CD14-positive monocyte (primary cell): Measurements from ENCODE around the gene BACH2. TPM values are rescaled to one million over a fixed set of nuclear protein-coding genes. Genes with fewer than 3 reads are reported as not detected.
"Not testable (repeated sequence)": the region's sequence is repeated elsewhere in the genome, so short reads cannot be mapped to it uniquely, and the experiment has no call there.

ENCODE experiments used
- DNase-seq, 3 donors: peaks; one replicate each; pipeline ENCODE4 v3.0.0-alpha.2; 2011 to 2022
- H2AFZ ChIP-seq: 2 replicates; pipeline ENCODE4 v1.6.0; 2012; ENCODE audit warnings: mild to moderate bottlenecking, low read depth, low read length, inconsistent platforms; ENCODE audit not compliant: insufficient read depth, poor library complexity, severe bottlenecking
- H3K27ac ChIP-seq, 2 donors: 1 replicate in 1 of 2; 2 replicates in 1 of 2; pipeline ENCODE4 v1.5.1; 2012 to 2013; ENCODE audit warnings: low read length in 2 of 2, control low read depth in 1 of 2, inconsistent platforms in 1 of 2, low read depth in 1 of 2, mild to moderate bottlenecking in 1 of 2
- H3K27me3 ChIP-seq, 2 donors: one replicate each; pipeline versions ENCODE4 v1.6.0 to v1.6.1; 2011 to 2013; ENCODE audit warnings: low read length in 2 of 2; ENCODE audit not compliant: control insufficient read depth in 2 of 2, insufficient read depth in 2 of 2
- H3K36me3 ChIP-seq, 2 donors: replicated peaks in 1 of 2; 1 replicate in 1 of 2; 2 replicates in 1 of 2; pipeline versions ENCODE4 v1.5.1 to v1.6.1; 2012 to 2013; ENCODE audit warnings: low read length in 2 of 2, control low read depth in 1 of 2, inconsistent platforms in 1 of 2, mild to moderate bottlenecking in 1 of 2; ENCODE audit not compliant: insufficient read depth in 2 of 2, control insufficient read depth in 1 of 2
- H3K4me1 ChIP-seq, 2 donors: 1 replicate in 1 of 2; 2 replicates in 1 of 2; pipeline versions ENCODE4 v1.5.1 to v1.6.1; 2012 to 2013; ENCODE audit warnings: low read length in 2 of 2, control low read depth in 1 of 2, inconsistent platforms in 1 of 2, mild to moderate bottlenecking in 1 of 2, moderate library complexity in 1 of 2; ENCODE audit not compliant: insufficient read depth in 2 of 2, control insufficient read depth in 1 of 2
- H3K4me2 ChIP-seq: replicated peaks from 2 replicates; pipeline ENCODE3; 2012; ENCODE audit warnings: low read length, moderate library complexity, mild to moderate bottlenecking; ENCODE audit not compliant: poor library complexity, severe bottlenecking; ENCODE audit errors: extremely low read depth
- H3K4me3 ChIP-seq, 3 experiments: fragments of 200-600 bp in 1 of 3; sonication (generic) in 1 of 3; replicated peaks in 1 of 3; 1 replicate in 2 of 3; 2 replicates in 1 of 3; pipeline ENCODE4 v1.5.1; 2011 to 2013; ENCODE audit warnings: low read length in 3 of 3, mild to moderate bottlenecking in 3 of 3, control low read depth in 2 of 3, low read depth in 2 of 3, inconsistent platforms in 1 of 3, moderate library complexity in 1 of 3
- H3K79me2 ChIP-seq: 2 replicates; pipeline ENCODE4 v1.6.0; 2012; ENCODE audit warnings: mild to moderate bottlenecking, control low read depth, inconsistent platforms, low read length, moderate library complexity; ENCODE audit not compliant: insufficient read depth
- H3K9ac ChIP-seq: 2 replicates; pipeline ENCODE4 v1.6.0; 2017; ENCODE audit warnings: low read length, mild to moderate bottlenecking; ENCODE audit not compliant: insufficient read depth, poor library complexity, severe bottlenecking
- H3K9me3 ChIP-seq, 2 donors: replicated peaks in 1 of 2; 1 replicate in 1 of 2; 2 replicates in 1 of 2; pipeline versions ENCODE4 v1.5.1 to v1.6.1; 2012 to 2013; ENCODE audit warnings: low read length in 2 of 2, control low read depth in 1 of 2; ENCODE audit not compliant: control insufficient read depth in 1 of 2, insufficient read depth in 1 of 2
- H4K20me1 ChIP-seq: 2 replicates; pipeline ENCODE4 v1.6.0; 2012; ENCODE audit warnings: mild to moderate bottlenecking, low read length, control low read depth, moderate library complexity; ENCODE audit not compliant: insufficient read depth
- H3K27ac Mint-ChIP-seq, 7 donors: one replicate each; pipeline ENCODE4 v1.8.0; 2020; ENCODE audit warnings: mild to moderate bottlenecking in 7 of 7, mixed read lengths in 7 of 7, moderate library complexity in 6 of 7, inconsistent platforms in 2 of 7
- H3K27me3 Mint-ChIP-seq, 3 donors: one replicate each; pipeline ENCODE4 v1.8.0; 2021 to 2022; ENCODE audit warnings: low read depth in 3 of 3, mild to moderate bottlenecking in 3 of 3, mixed read lengths in 3 of 3, moderate library complexity in 3 of 3, inconsistent platforms in 1 of 3
- H3K36me3 Mint-ChIP-seq, 2 donors: one replicate each; pipeline ENCODE4 v1.8.0; 2020; ENCODE audit warnings: mixed read lengths in 2 of 2, inconsistent platforms in 1 of 2, mild to moderate bottlenecking in 1 of 2
- H3K4me1 Mint-ChIP-seq: one replicate; pipeline ENCODE4 v1.8.0; 2020; ENCODE audit warnings: mild to moderate bottlenecking, mixed read lengths
- H3K4me3 Mint-ChIP-seq, 2 donors: one replicate each; pipeline ENCODE4 v1.8.0; 2020; ENCODE audit warnings: mild to moderate bottlenecking in 2 of 2, mixed read lengths in 2 of 2, moderate library complexity in 1 of 2
- H3K9me3 Mint-ChIP-seq, 7 donors: one replicate each; pipeline ENCODE4 v1.8.0; 2020 to 2022; ENCODE audit warnings: mixed read lengths in 7 of 7, mild to moderate bottlenecking in 6 of 7, moderate library complexity in 6 of 7, inconsistent platforms in 2 of 7
- WGBS: methylation state at CpG from one replicate; pipeline ENCODE4 v1.1.5; 2013; ENCODE audit warnings: missing lambda C conversion rate; ENCODE audit not compliant: insufficient coverage; 5-methylcytosine and 5-hydroxymethylcytosine counted together
- intact Hi-C, 2 donors: fragments of 100-400 bp; cut with micrococcal nuclease; formaldehyde crosslinking; loops; one replicate each; pipeline versions ENCODE4 v1.15.0 to v1.15.1; 2023
- polyA plus RNA-seq, 3 donors: library from polyadenylated mRNA; depleted of rRNA in 1 of 3; unstranded in 2 of 3; stranded (reverse) in 1 of 3; fragments of 300-500 nt in 2 of 3; fragments of >200 nt in 1 of 3; fragmentation: Illumina TruSeq in 2 of 3; gene quantifications; 1 replicate in 2 of 3; 2 replicates in 1 of 3; pipeline ENCODE4 v1.2.3, GENCODE V29; 2012 to 2021
- TF ChIP-seq, protein P1 (sequence below): fragments of 200-600 bp; IDR thresholded peaks from one replicate; pipeline ENCODE4 v1.8.0; 2022; ENCODE audit warnings: antibody characterized with exemption, mild to moderate bottlenecking

The BACH2 gene
- polyA plus RNA-seq, 3 donors = 0.04 to 0.09 (median 0.05) TPM

DNA sequence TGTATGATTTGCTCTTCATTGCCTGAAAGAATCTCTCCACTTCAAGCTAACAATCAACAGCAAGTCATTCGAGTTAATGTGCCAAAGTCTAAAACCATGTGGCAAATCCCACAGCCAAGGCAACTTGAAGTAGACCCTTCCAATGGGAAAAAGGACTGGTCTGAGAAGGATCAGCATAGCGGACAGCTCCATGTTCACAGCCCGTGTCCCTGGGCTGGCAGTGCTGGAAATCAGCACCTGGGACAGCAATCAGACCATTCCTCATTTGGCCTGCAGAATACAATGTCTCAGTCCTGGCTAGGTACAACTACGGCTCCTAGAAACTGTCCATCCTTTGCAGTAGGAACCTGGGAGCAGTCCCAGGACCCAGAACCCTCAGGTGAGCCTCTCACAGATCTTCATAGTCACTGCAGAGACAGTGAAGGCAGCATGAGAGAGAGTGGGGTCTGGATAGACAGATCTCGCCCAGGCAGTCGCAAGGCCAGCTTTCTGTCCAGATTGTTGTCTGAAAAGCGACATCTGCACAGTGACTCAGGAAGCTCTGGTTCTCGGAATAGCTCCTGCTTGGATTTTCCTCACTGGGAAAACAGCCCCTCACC is 401.3 kb downstream of the BACH2 start:
- H3K36me3 ChIP-seq = no peaks in the 10 kb centered on the region
- no peaks in the 10 kb centered on the region for H3K36me3 Mint-ChIP-seq
- H3K9ac ChIP-seq = no peak overlapping the region
- H3K79me2 ChIP-seq = no peaks in the 10 kb centered on the region
- no peaks in the 10 kb centered on the region for H4K20me1 ChIP-seq
- no peak for DNase-seq
- 54% methylated on average over 7 of the region's 8 CpGs for WGBS
- H3K27ac ChIP-seq = no peak overlapping the region
- peaks cover 18 to 32% (median 28%) of the 10 kb centered on the region in 3 donors for H3K27me3 Mint-ChIP-seq
- H2AFZ ChIP-seq = no peak overlapping the region
- no peak overlapping the region for H3K4me2 ChIP-seq
- no peaks in the 10 kb centered on the region for H3K4me1 Mint-ChIP-seq
- no peak overlapping the region for H3K4me3 ChIP-seq
- no peak overlapping the region for H3K4me3 Mint-ChIP-seq
- no peaks in the 10 kb centered on the region for H3K9me3 ChIP-seq
- H3K27me3 ChIP-seq = peaks cover 7 to 11% of the 10 kb centered on the region in 2 donors
- TF ChIP-seq, protein P1, sequence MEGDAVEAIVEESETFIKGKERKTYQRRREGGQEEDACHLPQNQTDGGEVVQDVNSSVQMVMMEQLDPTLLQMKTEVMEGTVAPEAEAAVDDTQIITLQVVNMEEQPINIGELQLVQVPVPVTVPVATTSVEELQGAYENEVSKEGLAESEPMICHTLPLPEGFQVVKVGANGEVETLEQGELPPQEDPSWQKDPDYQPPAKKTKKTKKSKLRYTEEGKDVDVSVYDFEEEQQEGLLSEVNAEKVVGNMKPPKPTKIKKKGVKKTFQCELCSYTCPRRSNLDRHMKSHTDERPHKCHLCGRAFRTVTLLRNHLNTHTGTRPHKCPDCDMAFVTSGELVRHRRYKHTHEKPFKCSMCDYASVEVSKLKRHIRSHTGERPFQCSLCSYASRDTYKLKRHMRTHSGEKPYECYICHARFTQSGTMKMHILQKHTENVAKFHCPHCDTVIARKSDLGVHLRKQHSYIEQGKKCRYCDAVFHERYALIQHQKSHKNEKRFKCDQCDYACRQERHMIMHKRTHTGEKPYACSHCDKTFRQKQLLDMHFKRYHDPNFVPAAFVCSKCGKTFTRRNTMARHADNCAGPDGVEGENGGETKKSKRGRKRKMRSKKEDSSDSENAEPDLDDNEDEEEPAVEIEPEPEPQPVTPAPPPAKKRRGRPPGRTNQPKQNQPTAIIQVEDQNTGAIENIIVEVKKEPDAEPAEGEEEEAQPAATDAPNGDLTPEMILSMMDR = no peak
- no peak overlapping the region for H3K27ac Mint-ChIP-seq
- H3K9me3 Mint-ChIP-seq = peaks cover 0 to 6% (median 0%) of the 10 kb centered on the region in 7 donors
- no peaks in the 10 kb centered on the region for H3K4me1 ChIP-seq
- intact Hi-C loops = no loop called here

DNA sequence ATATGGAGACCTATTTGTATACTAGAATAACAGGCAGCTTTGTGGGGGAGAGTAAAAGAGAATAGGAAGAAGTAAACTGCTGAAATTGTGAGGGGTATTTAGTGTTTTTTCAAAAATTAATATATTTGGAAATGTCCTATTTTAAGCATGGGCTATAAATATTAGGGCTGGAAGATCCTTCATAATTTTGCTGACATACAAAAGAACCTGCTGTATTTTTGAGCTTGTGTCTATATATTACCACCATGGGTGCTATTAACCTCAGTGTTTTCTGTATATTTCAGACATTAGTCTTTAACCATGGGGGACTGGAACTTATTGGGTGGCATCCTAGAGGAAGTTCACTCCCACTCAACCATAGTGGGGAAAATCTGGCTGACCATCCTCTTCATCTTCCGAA is 402.5 kb downstream of the BACH2 start, which contains the start of gene GJA10:
Gene GJA10 (plus strand): TSS at position 301 of the 400 bp plus-strand sequence. CDS start 0 bp downstream, at position 301.
- Mint-ChIP-seq H3K9me3 (peaks cover 0 to 6% (median 0%) of the 10 kb centered on the region in 7 donors), H3K27me3 (peaks cover 21 to 32% (median 29%) of the 10 kb centered on the region in 3 donors), H3K27ac (no peak within 1 kb of the TSS), H3K4me1 (no peaks in the 10 kb centered on the region), H3K36me3 (no peaks in the 10 kb centered on the region), H3K4me3 (no peak within 1 kb of the TSS)
- Histone ChIP-seq H2AFZ (no peak within 1 kb of the TSS), H3K27ac (no peak within 1 kb of the TSS), H3K79me2 (no peaks in the 10 kb centered on the region), H3K4me1 (no peaks in the 10 kb centered on the region), H3K4me2 (no peak within 1 kb of the TSS), H3K36me3 (no peaks in the 10 kb centered on the region), H3K9ac (no peak within 1 kb of the TSS), H3K27me3 (peaks cover 7 to 19% of the 10 kb centered on the region in 2 donors), H4K20me1 (no peaks in the 10 kb centered on the region), H3K4me3 (no peak within 1 kb of the TSS), H3K9me3 (no peaks in the 10 kb centered on the region)
- intact Hi-C loops = no loop called here
- no CpG with 5 or more reads among the region's 1 CpG for WGBS
- no peak for DNase-seq
- TF ChIP-seq, protein P1 = no peak

GRCh38 chr6:89892577-89892976 is 404.1 kb downstream of the BACH2 start:
- H3K4me1 Mint-ChIP-seq, H4K20me1 ChIP-seq, intact Hi-C loops, H3K27ac ChIP-seq, H3K27ac Mint-ChIP-seq, H2AFZ ChIP-seq, H3K36me3 ChIP-seq, H3K4me2 ChIP-seq, H3K9me3 ChIP-seq, H3K4me3 ChIP-seq, H3K36me3 Mint-ChIP-seq, H3K9ac ChIP-seq, H3K79me2 ChIP-seq, DNase-seq, H3K4me1 ChIP-seq: not testable (repeated sequence)
- WGBS = 85% methylated on average over 4 of the region's 8 CpGs
- peaks cover 7 to 33% of the 10 kb centered on the region in 2 donors for H3K27me3 ChIP-seq
- Mint-ChIP-seq H3K27me3 (peaks cover 25 to 47% (median 39%) of the 10 kb centered on the region in 3 donors), H3K9me3 (peaks cover 0 to 10% (median 0%) of the 10 kb centered on the region in 7 donors), H3K4me3 (peak overlapping the region in 1 of 2 donors; percentile 4)
